K562 (cell line): ENCODE results near the gene MRPL33. TPM values are rescaled to one million over a fixed set of nuclear protein-coding genes. Genes with fewer than 3 reads are reported as not detected.

Experiments used
- ATAC-seq: fragments of 200-7000 bp; cut with Tn5 transposase; 3 replicates; pipeline ENCODE4 v1.9.1; 2020; ENCODE audit warnings: moderate library complexity
- BruUV-seq: library from RNA; stranded (reverse); fragments of 400-500 nt; replicated peaks from 2 replicates; lab custom pipeline; 2021; lab: Mats Ljungman, UMichigan
- CTCF ChIA-PET: fragments of 300-600 bp; formaldehyde crosslinking; extraction: SDS; loops from one replicate; lab custom pipeline; 2021; ENCODE audit warnings: low intra/inter-chr PET ratio; lab: Yijun Ruan, JAX
- POLR2A ChIA-PET: fragments of 300-600, 350-650 bp; sonication (Branson Sonifier 250); formaldehyde crosslinking; extraction: SDS; loops from one replicate; lab custom pipeline; 2021; ENCODE audit warnings: antibody characterized with exemption, inconsistent platforms; lab: Yijun Ruan, JAX
- DNase-seq, 4 experiments: peaks; one replicate each; pipeline versions ENCODE4 v3.0.0 to v3.0.0-alpha.2; 2011 to 2018; ENCODE audit warnings: low spot score in 3 of 4, mixed read lengths in 3 of 4; ENCODE audit errors: extremely low read depth in 1 of 4
- FAIRE-seq: peaks from 2 replicates; lab custom pipeline; 2011; peaks lifted over from hg19 to GRCh38; lab: Jason Lieb, UNC
- H2AFZ ChIP-seq: 2 replicates; pipeline ENCODE4 v1.6.0; 2011; ENCODE audit warnings: low read depth, low read length, control low read depth, inconsistent platforms
- H3K27ac ChIP-seq: fragments of 200-600 bp; 3 replicates; pipeline ENCODE4 v1.8.0; 2011; ENCODE audit warnings: low read depth, mild to moderate bottlenecking, control low read depth, inconsistent platforms, low read length, moderate library complexity, mixed read lengths; ENCODE audit errors: extremely low read depth
- H3K27me3 ChIP-seq, 2 experiments: fragments of 300-600 bp in 1 of 2; 2 replicates in 1 of 2; 3 replicates in 1 of 2; pipeline versions ENCODE4 v1.6.0 to v1.8.0; 2011; ENCODE audit warnings: inconsistent platforms in 2 of 2, low read length in 2 of 2, mild to moderate bottlenecking in 1 of 2, mixed read lengths in 1 of 2, moderate library complexity in 1 of 2; ENCODE audit not compliant: control insufficient read depth in 2 of 2, insufficient read depth in 2 of 2
- H3K36me3 ChIP-seq: fragments of 300-600 bp; 3 replicates; pipeline ENCODE4 v1.8.0; 2011; ENCODE audit warnings: mild to moderate bottlenecking, low read length, inconsistent platforms; ENCODE audit not compliant: control insufficient read depth, insufficient read depth
- H3K4me1 ChIP-seq, 2 experiments: fragments of 200-600 bp in 1 of 2; replicated peaks in 1 of 2; 2 replicates in 1 of 2; 3 replicates in 1 of 2; pipeline versions ENCODE4 v1.5.1 to v1.8.0; 2011; ENCODE audit warnings: inconsistent platforms in 2 of 2, low read length in 2 of 2, mild to moderate bottlenecking in 1 of 2, mixed read lengths in 1 of 2, moderate library complexity in 1 of 2; ENCODE audit not compliant: control insufficient read depth in 2 of 2, insufficient read depth in 2 of 2
- H3K4me2 ChIP-seq: 2 replicates; pipeline ENCODE4 v1.6.1; 2011; ENCODE audit warnings: low read length, control low read depth, inconsistent platforms, mixed read lengths; ENCODE audit not compliant: insufficient read depth
- H3K4me3 ChIP-seq: fragments of 200-600 bp; sonication (generic), shearing (Covaris generic); 2 replicates; pipeline ENCODE4 v1.5.1; 2016; ENCODE audit warnings: control low read depth, inconsistent platforms
- H3K79me2 ChIP-seq: fragments of 200-600 bp; 3 replicates; pipeline ENCODE4 v1.8.0; 2011; ENCODE audit warnings: low read length, inconsistent platforms; ENCODE audit not compliant: control insufficient read depth, insufficient read depth
- H3K9ac ChIP-seq, 2 experiments: 2 replicates each; pipeline versions ENCODE4 v1.6.0 to v1.6.1; 2011; ENCODE audit warnings: low read depth in 2 of 2, low read length in 2 of 2, control low read depth in 1 of 2, inconsistent platforms in 1 of 2, mild to moderate bottlenecking in 1 of 2, mixed read lengths in 1 of 2; ENCODE audit not compliant: insufficient read depth in 1 of 2
- H3K9me1 ChIP-seq: one replicate; pipeline ENCODE4 v1.6.0; 2011; ENCODE audit warnings: inconsistent platforms, mild to moderate bottlenecking, low read length, moderate library complexity; ENCODE audit not compliant: control insufficient read depth, insufficient read depth
- H3K9me3 ChIP-seq: replicated peaks from 2 replicates; pipeline ENCODE4 v1.5.1; 2011; ENCODE audit warnings: low read depth, low read length, inconsistent platforms; ENCODE audit not compliant: control insufficient read depth, insufficient read depth
- H4K20me1 ChIP-seq: replicated peaks from 2 replicates; pipeline ENCODE4 v1.6.1; 2011; ENCODE audit warnings: low read length, inconsistent platforms, mixed read lengths; ENCODE audit not compliant: control insufficient read depth, insufficient read depth
- BRCA1 ChIP-seq, 2 experiments: fragments of 450-650 bp in 1 of 2; sonication (generic) in 1 of 2; formaldehyde crosslinking in 1 of 2; IDR thresholded peaks; 2 replicates each; pipeline versions ENCODE4 v1.5.0 to v1.6.1; 2017 to 2020; ENCODE audit warnings: mild to moderate bottlenecking in 1 of 2, missing genetic modification reagents in 1 of 2
- CREBBP ChIP-seq: IDR thresholded peaks from one replicate; pipeline ENCODE4 v1.6.1; 2012; ENCODE audit warnings: low read depth, mild to moderate bottlenecking, control low read depth, inconsistent platforms, low read length
- ETS2 ChIP-seq: IDR thresholded peaks from 2 replicates; pipeline ENCODE4 v1.6.1; 2016; ENCODE audit warnings: borderline replicate concordance, missing genetic modification characterization, mild to moderate bottlenecking, moderate library complexity, missing compliant biosample characterization; ENCODE audit not compliant: poor library complexity, severe bottlenecking
- KDM4B ChIP-seq, 2 experiments: fragments of 450-650 bp in 1 of 2; sonication (generic) in 1 of 2; IDR thresholded peaks; 2 replicates each; pipeline ENCODE4 v1.6.1; 2016 to 2017; ENCODE audit warnings: borderline replicate concordance in 2 of 2, antibody characterized with exemption in 1 of 2, low read depth in 1 of 2, mild to moderate bottlenecking in 1 of 2
- KLF1 ChIP-seq: fragments of 450-650 bp; IDR thresholded peaks from 2 replicates; pipeline ENCODE4 v1.6.1; 2016; ENCODE audit warnings: missing genetic modification characterization, missing compliant biosample characterization
- NFIX ChIP-seq: fragments of 250-450 bp; sonication (Bioruptor Pico); IDR thresholded peaks from 2 replicates; pipeline ENCODE4 v1.4.0; 2020; ENCODE audit warnings: low read depth, mild to moderate bottlenecking, moderate library complexity
- POLR2B ChIP-seq: fragments of 450-650 bp; IDR thresholded peaks from 2 replicates; pipeline ENCODE4 v1.6.1; 2018; ENCODE audit warnings: low read depth; ENCODE audit not compliant: partially characterized antibody
- POU5F1 ChIP-seq: fragments of 150-350 bp; IDR thresholded peaks from 2 replicates; pipeline ENCODE4 v1.6.1; 2014; ENCODE audit warnings: borderline replicate concordance, low read length, low read depth, mild to moderate bottlenecking; ENCODE audit not compliant: partially characterized antibody
- PURB ChIP-seq: sonication (generic); formaldehyde crosslinking; IDR thresholded peaks from 2 replicates; pipeline ENCODE4 v1.9.0; 2021; ENCODE audit warnings: low read depth, mild to moderate bottlenecking, missing genetic modification reagents
- ZNF224 ChIP-seq: sonication (generic); formaldehyde crosslinking; IDR thresholded peaks from 2 replicates; pipeline ENCODE4 v1.8.0; 2022; ENCODE audit warnings: mild to moderate bottlenecking, missing genetic modification reagents
- ZNF263 ChIP-seq: sonication (generic); formaldehyde crosslinking; IDR thresholded peaks from 2 replicates; pipeline ENCODE4 v1.8.0; 2022; ENCODE audit warnings: mild to moderate bottlenecking, missing genetic modification reagents, borderline replicate concordance
- ZNF347 ChIP-seq: fragments of 450-650 bp; formaldehyde crosslinking; IDR thresholded peaks from 2 replicates; pipeline ENCODE4 v1.4.0; 2020; ENCODE audit warnings: low read depth, mild to moderate bottlenecking, moderate library complexity
- WGBS: fragments of 100-300 bp; shearing (Covaris generic); methylation state at CpG from one replicate; pipeline ENCODE4 v1.1.6; 2016; ENCODE audit warnings: low coverage, mixed read lengths; ENCODE audit not compliant: insufficient coverage; ENCODE audit errors: missing lambda C conversion rate; 5-methylcytosine and 5-hydroxymethylcytosine counted together
- in situ Hi-C: fragments of 300-500 bp; cut with MboI; formaldehyde crosslinking; loops from 4 replicates; pipeline ENCODE4 v1.15.0; 2018; ENCODE audit warnings: inconsistent platforms, mixed read lengths
- intact Hi-C: fragments of 100-400 bp; cut with micrococcal nuclease; formaldehyde crosslinking; loops from 2 replicates; pipeline ENCODE4 v1.14.2; 2022
- polyA plus RNA-seq, 8 experiments: library from polyadenylated mRNA; depleted of rRNA in 4 of 8; stranded (reverse) in 5 of 8; unstranded in 3 of 8; fragments of >200 nt; fragmentation: Nextera tagmentation in 2 of 8; fragmentation: Illumina TruSeq in 1 of 8; extraction: Ambion mirVana in 2 of 8; extraction: Trizol in 1 of 8; gene quantifications; 2 replicates each; pipeline versions ENCODE4 v1.2.1 to v1.2.3, GENCODE V29; 2011 to 2014; ENCODE audit warnings: inconsistent platforms in 1 of 8, missing spikeins in 1 of 8
- total RNA-seq, 7 experiments: library from RNA; depleted of rRNA in 6 of 7; stranded (reverse); fragments of >200 nt in 6 of 7; fragmentation: Illumina TruSeq in 2 of 7; extraction: Trizol in 2 of 7; gene quantifications; 2 replicates each; pipeline versions ENCODE4 v1.2.1 to v1.2.3, GENCODE V29; 2011 to 2021; ENCODE audit warnings: low replicate concordance in 1 of 7
- TF ChIP-seq, protein P1 (sequence below): fragments of 450-650 bp; formaldehyde crosslinking; IDR thresholded peaks from 2 replicates; pipeline ENCODE4 v1.4.0; 2022; ENCODE audit warnings: missing genetic modification characterization
- TF ChIP-seq, protein P2 (sequence below): sonication (generic); formaldehyde crosslinking; IDR thresholded peaks from 2 replicates; pipeline ENCODE4 v1.8.0; 2023; ENCODE audit warnings: missing genetic modification reagents, mild to moderate bottlenecking, borderline replicate concordance

Gene MRPL33
- total and polyA plus RNA-seq, 9 of the 15 experiments (the other 6 are each of a cell fraction or from before 2014, with no cell fraction given): 68.3 to 338 (median 226) TPM

DNA sequence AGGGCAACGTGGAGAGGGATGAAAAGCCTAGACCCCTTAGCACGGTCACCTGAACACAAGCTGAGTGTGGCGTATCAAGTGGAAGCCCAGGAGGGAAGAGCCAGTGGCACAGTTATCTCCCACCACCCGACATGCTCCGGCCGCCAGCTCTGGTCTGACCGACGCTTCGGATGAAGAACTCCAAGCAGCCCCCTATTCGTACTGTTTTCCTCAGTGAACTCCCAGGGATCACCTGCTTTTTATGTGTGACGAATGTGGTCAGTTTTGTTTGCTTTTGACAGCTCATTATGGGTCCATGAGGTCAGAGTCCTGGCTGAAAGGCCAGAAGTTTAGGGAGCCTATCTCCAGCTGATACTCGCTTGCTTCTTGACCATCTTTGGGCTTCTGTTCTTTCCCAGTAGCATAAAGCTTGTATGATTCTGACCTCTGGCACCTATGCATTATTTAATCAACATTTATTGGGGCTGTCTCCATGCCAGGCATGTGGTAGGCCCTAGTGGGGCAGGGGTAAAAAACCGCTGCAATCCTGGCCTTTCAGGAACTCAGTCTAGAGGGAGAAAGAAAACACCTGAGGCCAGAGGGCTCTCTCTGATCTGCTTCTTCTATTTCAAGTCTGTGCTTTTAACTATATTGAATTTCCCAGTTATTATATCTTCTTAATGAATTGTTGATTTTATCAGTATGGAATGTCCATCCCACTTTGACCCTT, 33.0 kb upstream of the MRPL33 start:
- POLR2A ChIA-PET: interaction anchor here (0.7 kb wide), 1 partner anchor 8 kb away, joined by 3 read pairs; no protein-coding TSS in a partner anchor
- H3K4me3 ChIP-seq: no peak overlapping the region
- WGBS: 20% methylated on average over 13 of the region's 13 CpGs

More for the DNA sequence above, 33.0 kb upstream of the MRPL33 start:
- Histone ChIP-seq H3K4me2 (no peak overlapping the region), H3K27ac (no peak overlapping the region), H4K20me1 (no peaks in the 10 kb centered on the region), H3K79me2 (no peaks in the 10 kb centered on the region), H3K9me3 (no peaks in the 10 kb centered on the region)
- FAIRE-seq: no peak
- TF ChIP-seq POLR2B (no peak), ZNF224 (no peak), PURB (CRISPR knock-in tag) (no peak), ZNF347 (CRISPR knock-in tag) (no peak), KDM4B (IDR thresholded peaks at IDR 0.05; ENCODE audit: borderline replicate concordance in 2 of 2, low read depth in 1 of 2) (no peak), CREBBP (no peak), POU5F1 (no peak), ETS2 (tag) (no peak), KLF1 (no peak), NFIX (no peak), ZNF263 (CRISPR knock-in tag) (no peak), BRCA1 (IDR thresholded peaks at IDR 0.05) (no peak), BRCA1 (CRISPR knock-in tag; IDR thresholded peaks at IDR 0.05) (no peak)
- TF ChIP-seq, protein P1, sequence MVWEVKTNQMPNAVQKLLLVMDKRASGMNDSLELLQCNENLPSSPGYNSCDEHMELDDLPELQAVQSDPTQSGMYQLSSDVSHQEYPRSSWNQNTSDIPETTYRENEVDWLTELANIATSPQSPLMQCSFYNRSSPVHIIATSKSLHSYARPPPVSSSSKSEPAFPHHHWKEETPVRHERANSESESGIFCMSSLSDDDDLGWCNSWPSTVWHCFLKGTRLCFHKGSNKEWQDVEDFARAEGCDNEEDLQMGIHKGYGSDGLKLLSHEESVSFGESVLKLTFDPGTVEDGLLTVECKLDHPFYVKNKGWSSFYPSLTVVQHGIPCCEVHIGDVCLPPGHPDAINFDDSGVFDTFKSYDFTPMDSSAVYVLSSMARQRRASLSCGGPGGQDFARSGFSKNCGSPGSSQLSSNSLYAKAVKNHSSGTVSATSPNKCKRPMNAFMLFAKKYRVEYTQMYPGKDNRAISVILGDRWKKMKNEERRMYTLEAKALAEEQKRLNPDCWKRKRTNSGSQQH (CRISPR knock-in tag): no peak
- TF ChIP-seq, protein P2, sequence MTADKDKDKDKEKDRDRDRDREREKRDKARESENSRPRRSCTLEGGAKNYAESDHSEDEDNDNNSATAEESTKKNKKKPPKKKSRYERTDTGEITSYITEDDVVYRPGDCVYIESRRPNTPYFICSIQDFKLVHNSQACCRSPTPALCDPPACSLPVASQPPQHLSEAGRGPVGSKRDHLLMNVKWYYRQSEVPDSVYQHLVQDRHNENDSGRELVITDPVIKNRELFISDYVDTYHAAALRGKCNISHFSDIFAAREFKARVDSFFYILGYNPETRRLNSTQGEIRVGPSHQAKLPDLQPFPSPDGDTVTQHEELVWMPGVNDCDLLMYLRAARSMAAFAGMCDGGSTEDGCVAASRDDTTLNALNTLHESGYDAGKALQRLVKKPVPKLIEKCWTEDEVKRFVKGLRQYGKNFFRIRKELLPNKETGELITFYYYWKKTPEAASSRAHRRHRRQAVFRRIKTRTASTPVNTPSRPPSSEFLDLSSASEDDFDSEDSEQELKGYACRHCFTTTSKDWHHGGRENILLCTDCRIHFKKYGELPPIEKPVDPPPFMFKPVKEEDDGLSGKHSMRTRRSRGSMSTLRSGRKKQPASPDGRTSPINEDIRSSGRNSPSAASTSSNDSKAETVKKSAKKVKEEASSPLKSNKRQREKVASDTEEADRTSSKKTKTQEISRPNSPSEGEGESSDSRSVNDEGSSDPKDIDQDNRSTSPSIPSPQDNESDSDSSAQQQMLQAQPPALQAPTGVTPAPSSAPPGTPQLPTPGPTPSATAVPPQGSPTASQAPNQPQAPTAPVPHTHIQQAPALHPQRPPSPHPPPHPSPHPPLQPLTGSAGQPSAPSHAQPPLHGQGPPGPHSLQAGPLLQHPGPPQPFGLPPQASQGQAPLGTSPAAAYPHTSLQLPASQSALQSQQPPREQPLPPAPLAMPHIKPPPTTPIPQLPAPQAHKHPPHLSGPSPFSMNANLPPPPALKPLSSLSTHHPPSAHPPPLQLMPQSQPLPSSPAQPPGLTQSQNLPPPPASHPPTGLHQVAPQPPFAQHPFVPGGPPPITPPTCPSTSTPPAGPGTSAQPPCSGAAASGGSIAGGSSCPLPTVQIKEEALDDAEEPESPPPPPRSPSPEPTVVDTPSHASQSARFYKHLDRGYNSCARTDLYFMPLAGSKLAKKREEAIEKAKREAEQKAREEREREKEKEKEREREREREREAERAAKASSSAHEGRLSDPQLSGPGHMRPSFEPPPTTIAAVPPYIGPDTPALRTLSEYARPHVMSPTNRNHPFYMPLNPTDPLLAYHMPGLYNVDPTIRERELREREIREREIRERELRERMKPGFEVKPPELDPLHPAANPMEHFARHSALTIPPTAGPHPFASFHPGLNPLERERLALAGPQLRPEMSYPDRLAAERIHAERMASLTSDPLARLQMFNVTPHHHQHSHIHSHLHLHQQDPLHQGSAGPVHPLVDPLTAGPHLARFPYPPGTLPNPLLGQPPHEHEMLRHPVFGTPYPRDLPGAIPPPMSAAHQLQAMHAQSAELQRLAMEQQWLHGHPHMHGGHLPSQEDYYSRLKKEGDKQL (CRISPR knock-in tag): no peak
- TF ChIP-seq, all 486 proteins: peak for 0
- Histone ChIP-seq H3K9ac (no peak overlapping the region), H3K4me1 (peaks cover 7 to 10% of the 10 kb centered on the region in 2 experiments; a peak in 3 of 5 replicates), H2AFZ (no peak overlapping the region), H3K27me3 (peaks cover 5 to 25% of the 10 kb centered on the region in 2 experiments; a peak in 3 of 5 replicates), H3K9me1 (no peaks in the 10 kb centered on the region), H3K36me3 (no peaks in the 10 kb centered on the region)
- ATAC-seq (no peak), DNase-seq (no peak)
- in situ Hi-C loops: no loop called here
- intact Hi-C loops: no loop called here
- BruUV-seq: no TSS peak
- CTCF ChIA-PET: no interaction called here
